Stimulated activated CD8-positive, alpha-beta memory T cell treated with anti-CD3 and anti-CD28 coated beads, Interleukin-7, amount 100 ng/mL, for 1 hour (primary cell): ENCODE measurements around the gene PDCD4.
A peak's percentile ranks its signal among the peaks of the same experiment; 100 is the strongest.
"Not testable (repeated sequence)": the region's sequence is repeated elsewhere in the genome, so short reads cannot be mapped to it uniquely, and the experiment has no call there.

Source experiments
- DNase-seq, 2 donors: peaks; one replicate each; pipeline ENCODE4 v3.0.0-alpha.2; 2020; ENCODE audit warnings: low read depth in 2 of 2

Gene PDCD4

GRCh38 chr10:110861476-110861875 is 10.3 kb upstream of the PDCD4 start:
- DNase-seq, result no peak

GRCh38 chr10:110861930-110862649 is 9.6 kb upstream of the PDCD4 start:
- DNase-seq, result no peak

- DNase-seq, result no peak
Observed at GRCh38 chr10:110862961-110863360, 8.8 kb upstream of the PDCD4 start.

GRCh38 chr10:110863361-110863760 is 8.4 kb upstream of the PDCD4 start:
- DNase-seq, result no peak

GRCh38 chr10:110863956-110864355 is 7.8 kb upstream of the PDCD4 start:
- DNase-seq, result no peak

GRCh38 chr10:110864662-110865140 is 7.0 kb upstream of the PDCD4 start:
- DNase-seq, result no peak

GRCh38 chr10:110865186-110865808 is 6.4 kb upstream of the PDCD4 start:
- no peak for DNase-seq

- no peak for DNase-seq
Observed at GRCh38 chr10:110865809-110866482, 5.8 kb upstream of the PDCD4 start.

GRCh38 chr10:110867011-110867806 is 4.5 kb upstream of the PDCD4 start:
- not testable (repeated sequence) for DNase-seq

GRCh38 chr10:110867807-110868465 is 3.8 kb upstream of the PDCD4 start:
- DNase-seq, result no peak

- no peak for DNase-seq
Observed at GRCh38 chr10:110868981-110869380, 2.7 kb upstream of the PDCD4 start.

GRCh38 chr10:110870823-110871297 is 868 bp upstream of the PDCD4 start:
- no peak for DNase-seq

GRCh38 chr10:110872145-110872983 is 636 bp downstream of the PDCD4 start:
- peak; percentile 51 to 52 for DNase-seq

GRCh38 chr10:110872984-110873923 is 1.5 kb downstream of the PDCD4 start:
- no peak for DNase-seq

- DNase-seq, result no peak
Observed at GRCh38 chr10:110873951-110874350, 2.2 kb downstream of the PDCD4 start.

GRCh38 chr10:110876000-110876399 is 4.3 kb downstream of the PDCD4 start:
- DNase-seq, result no peak

- no peak for DNase-seq
Observed at GRCh38 chr10:110876788-110877187, 5.1 kb downstream of the PDCD4 start.

GRCh38 chr10:110880012-110880411 is 8.3 kb downstream of the PDCD4 start:
- no peak for DNase-seq

GRCh38 chr10:110881247-110881646 is 9.5 kb downstream of the PDCD4 start:
- no peak for DNase-seq
